Astrocyte (in vitro differentiated cells and primary cell): Measurements from ENCODE around the gene RWDD3. TPM values are rescaled to one million over a fixed set of nuclear protein-coding genes. Genes with fewer than 3 reads are reported as not detected.

ENCODE experiments used
- DNase-seq: peaks from one replicate; pipeline ENCODE4 v3.0.0-alpha.2; 2010; ENCODE audit warnings: low read depth
- FAIRE-seq: peaks from 2 replicates; lab custom pipeline; 2011; peaks lifted over from hg19 to GRCh38; lab: Jason Lieb, UNC
- H2AFZ ChIP-seq: 2 replicates; pipeline ENCODE4 v1.6.0; 2012; ENCODE audit warnings: low read depth, low read length, inconsistent platforms
- H3K27ac ChIP-seq: 2 replicates; pipeline ENCODE4 v1.5.1; 2011; ENCODE audit warnings: low read depth, low read length, inconsistent platforms
- H3K27me3 ChIP-seq: 2 replicates; pipeline ENCODE4 v1.6.0; 2011; ENCODE audit warnings: low read length, inconsistent platforms; ENCODE audit not compliant: insufficient read depth
- H3K36me3 ChIP-seq: 2 replicates; pipeline ENCODE4 v1.5.1; 2011; ENCODE audit warnings: low read length, inconsistent platforms; ENCODE audit not compliant: insufficient read depth
- H3K4me1 ChIP-seq: 2 replicates; pipeline ENCODE4 v1.5.1; 2011; ENCODE audit warnings: low read length, inconsistent platforms; ENCODE audit not compliant: insufficient read depth
- H3K4me2 ChIP-seq: 2 replicates; pipeline ENCODE4 v1.6.0; 2012; ENCODE audit warnings: low read length, inconsistent platforms
- H3K4me3 ChIP-seq: 2 replicates; pipeline ENCODE4 v1.5.1; 2011; ENCODE audit warnings: low read depth, mild to moderate bottlenecking, low read length, inconsistent platforms; ENCODE audit not compliant: insufficient read depth
- H3K79me2 ChIP-seq: 2 replicates; pipeline ENCODE4 v1.6.0; 2012; ENCODE audit warnings: mild to moderate bottlenecking, low read length, inconsistent platforms; ENCODE audit not compliant: insufficient read depth
- H3K9ac ChIP-seq: 2 replicates; pipeline ENCODE4 v1.6.0; 2012; ENCODE audit warnings: mild to moderate bottlenecking, low read length, inconsistent platforms
- H3K9me3 ChIP-seq: 2 replicates; pipeline ENCODE4 v1.5.1; 2012; ENCODE audit warnings: low read depth, mild to moderate bottlenecking, low read length, inconsistent platforms; ENCODE audit not compliant: insufficient read depth
- H4K20me1 ChIP-seq: 2 replicates; pipeline ENCODE4 v1.6.0; 2012; ENCODE audit warnings: low read length, inconsistent platforms; ENCODE audit not compliant: insufficient read depth
- H3K27ac Mint-ChIP-seq: one replicate; pipeline ENCODE4 v1.8.0; 2021; ENCODE audit warnings: mild to moderate bottlenecking, mixed read lengths; ENCODE audit not compliant: unreplicated experiment
- H3K27me3 Mint-ChIP-seq: one replicate; pipeline ENCODE4 v1.8.0; 2021; ENCODE audit warnings: low read depth, mixed read lengths; ENCODE audit not compliant: unreplicated experiment
- H3K36me3 Mint-ChIP-seq: one replicate; pipeline ENCODE4 v1.8.0; 2021; ENCODE audit warnings: low read depth, mixed read lengths; ENCODE audit not compliant: unreplicated experiment
- H3K4me1 Mint-ChIP-seq: one replicate; pipeline ENCODE4 v1.8.0; 2021; ENCODE audit warnings: low read depth, mixed read lengths; ENCODE audit not compliant: unreplicated experiment
- H3K4me3 Mint-ChIP-seq: one replicate; pipeline ENCODE4 v1.8.0; 2021; ENCODE audit warnings: mild to moderate bottlenecking, moderate library complexity, mixed read lengths; ENCODE audit not compliant: unreplicated experiment
- H3K9me3 Mint-ChIP-seq: one replicate; pipeline ENCODE4 v1.8.0; 2021; ENCODE audit warnings: mild to moderate bottlenecking, mixed read lengths; ENCODE audit not compliant: unreplicated experiment
- CTCF ChIP-seq: IDR thresholded peaks from 2 replicates; pipeline ENCODE4 v1.5.1; 2011; ENCODE audit warnings: low read depth, mild to moderate bottlenecking, inconsistent platforms, low read length, moderate library complexity; ENCODE audit not compliant: insufficient read depth
- EZH2 ChIP-seq: IDR thresholded peaks from 2 replicates; pipeline ENCODE4 v1.6.1; 2012; ENCODE audit warnings: mild to moderate bottlenecking, low read length, inconsistent platforms; ENCODE audit not compliant: insufficient read depth
- total RNA-seq: library from RNA; stranded (reverse); gene quantifications from 2 replicates; pipeline ENCODE4 v1.2.1, GENCODE V29; 2021

RWDD3 gene
- total RNA-seq, 1 donor from 2014 or later = 20.0 TPM

- Mint-ChIP-seq H3K27me3 (no peaks in the 10 kb centered on the region), H3K9me3 (no peaks in the 10 kb centered on the region), H3K36me3 (no peaks in the 10 kb centered on the region), H3K4me3 (peak overlapping the region; percentile 89), H3K4me1 (peaks cover 16% of the 10 kb centered on the region), H3K27ac (peak overlapping the region; percentile 92)
- Histone ChIP-seq H3K4me2 (peak overlapping the region; percentile 99), H3K79me2 (peaks cover 25% of the 10 kb centered on the region), H3K4me3 (peak overlapping the region; percentile 72), H3K9me3 (no peaks in the 10 kb centered on the region), H3K27ac (peak overlapping the region; percentile 67), H4K20me1 (peaks cover 16% of the 10 kb centered on the region), H3K36me3 (no peaks in the 10 kb centered on the region), H3K4me1 (peaks cover 8% of the 10 kb centered on the region), H3K9ac (peak overlapping the region; percentile 91), H3K27me3 (no peaks in the 10 kb centered on the region), H2AFZ (peak overlapping the region; percentile 100)
- FAIRE-seq (no peak), DNase-seq (peak; percentile 12)
- TF ChIP-seq EZH2 = no peak
- TF ChIP-seq CTCF = no peak
Measured at GRCh38 chr1:95233319-95233736, 682 bp upstream of the RWDD3 start.

GRCh38 chr1:95236784-95237575, 3.0 kb downstream of the RWDD3 start:
- H3K9me3 ChIP-seq = no peaks in the 10 kb centered on the region
- H3K4me1 ChIP-seq = peaks cover 8% of the 10 kb centered on the region
- no peaks in the 10 kb centered on the region for H3K36me3 ChIP-seq
- Mint-ChIP-seq H3K36me3 (peaks cover 23% of the 10 kb centered on the region), H3K4me1 (peaks cover 24% of the 10 kb centered on the region), H3K27ac (peak overlapping the region; percentile 6), H3K9me3 (no peaks in the 10 kb centered on the region), H3K4me3 (peak overlapping the region; percentile 57), H3K27me3 (no peaks in the 10 kb centered on the region)
- peaks cover 56% of the 10 kb centered on the region for H3K79me2 ChIP-seq
- TF ChIP-seq CTCF (no peak), EZH2 (no peak)
- H2AFZ ChIP-seq = no peak overlapping the region
- no peak overlapping the region for H3K4me2 ChIP-seq
- peak; percentile 61 for DNase-seq
- H3K27me3 ChIP-seq = no peaks in the 10 kb centered on the region
- H3K27ac ChIP-seq = no peak overlapping the region
- H3K9ac ChIP-seq = no peak overlapping the region
- no peak for FAIRE-seq
- H4K20me1 ChIP-seq = peaks cover 31% of the 10 kb centered on the region
- no peak overlapping the region for H3K4me3 ChIP-seq
